K562 (cell line): Measurements from ENCODE around the gene BID. TPM values are rescaled to one million over a fixed set of nuclear protein-coding genes. Genes with fewer than 3 reads are reported as not detected.

Source experiments
- ATAC-seq: fragments of 200-7000 bp; cut with Tn5 transposase; 3 replicates; pipeline ENCODE4 v1.9.1; 2020; ENCODE audit warnings: moderate library complexity
- BruUV-seq: library from RNA; stranded (reverse); fragments of 400-500 nt; replicated peaks from 2 replicates; lab custom pipeline; 2021; lab: Mats Ljungman, UMichigan
- CTCF ChIA-PET: fragments of 300-600 bp; formaldehyde crosslinking; extraction: SDS; loops from one replicate; lab custom pipeline; 2021; ENCODE audit warnings: low intra/inter-chr PET ratio; lab: Yijun Ruan, JAX
- POLR2A ChIA-PET: fragments of 300-600, 350-650 bp; sonication (Branson Sonifier 250); formaldehyde crosslinking; extraction: SDS; loops from one replicate; lab custom pipeline; 2021; ENCODE audit warnings: antibody characterized with exemption, inconsistent platforms; lab: Yijun Ruan, JAX
- DNase-seq, 4 experiments: peaks; one replicate each; pipeline versions ENCODE4 v3.0.0 to v3.0.0-alpha.2; 2011 to 2018; ENCODE audit warnings: low spot score in 3 of 4, mixed read lengths in 3 of 4; ENCODE audit errors: extremely low read depth in 1 of 4
- FAIRE-seq: peaks from 2 replicates; lab custom pipeline; 2011; peaks lifted over from hg19 to GRCh38; lab: Jason Lieb, UNC
- H2AFZ ChIP-seq: 2 replicates; pipeline ENCODE4 v1.6.0; 2011; ENCODE audit warnings: low read depth, low read length, control low read depth, inconsistent platforms
- H3K27ac ChIP-seq: fragments of 200-600 bp; 3 replicates; pipeline ENCODE4 v1.8.0; 2011; ENCODE audit warnings: low read depth, mild to moderate bottlenecking, control low read depth, inconsistent platforms, low read length, moderate library complexity, mixed read lengths; ENCODE audit errors: extremely low read depth
- H3K27me3 ChIP-seq, 2 experiments: fragments of 300-600 bp in 1 of 2; 2 replicates in 1 of 2; 3 replicates in 1 of 2; pipeline versions ENCODE4 v1.6.0 to v1.8.0; 2011; ENCODE audit warnings: inconsistent platforms in 2 of 2, low read length in 2 of 2, mild to moderate bottlenecking in 1 of 2, mixed read lengths in 1 of 2, moderate library complexity in 1 of 2; ENCODE audit not compliant: control insufficient read depth in 2 of 2, insufficient read depth in 2 of 2
- H3K36me3 ChIP-seq: fragments of 300-600 bp; 3 replicates; pipeline ENCODE4 v1.8.0; 2011; ENCODE audit warnings: mild to moderate bottlenecking, low read length, inconsistent platforms; ENCODE audit not compliant: control insufficient read depth, insufficient read depth
- H3K4me1 ChIP-seq, 2 experiments: fragments of 200-600 bp in 1 of 2; replicated peaks in 1 of 2; 2 replicates in 1 of 2; 3 replicates in 1 of 2; pipeline versions ENCODE4 v1.5.1 to v1.8.0; 2011; ENCODE audit warnings: inconsistent platforms in 2 of 2, low read length in 2 of 2, mild to moderate bottlenecking in 1 of 2, mixed read lengths in 1 of 2, moderate library complexity in 1 of 2; ENCODE audit not compliant: control insufficient read depth in 2 of 2, insufficient read depth in 2 of 2
- H3K4me2 ChIP-seq: 2 replicates; pipeline ENCODE4 v1.6.1; 2011; ENCODE audit warnings: low read length, control low read depth, inconsistent platforms, mixed read lengths; ENCODE audit not compliant: insufficient read depth
- H3K4me3 ChIP-seq: fragments of 200-600 bp; sonication (generic), shearing (Covaris generic); 2 replicates; pipeline ENCODE4 v1.5.1; 2016; ENCODE audit warnings: control low read depth, inconsistent platforms
- H3K79me2 ChIP-seq: fragments of 200-600 bp; 3 replicates; pipeline ENCODE4 v1.8.0; 2011; ENCODE audit warnings: low read length, inconsistent platforms; ENCODE audit not compliant: control insufficient read depth, insufficient read depth
- H3K9ac ChIP-seq, 2 experiments: 2 replicates each; pipeline versions ENCODE4 v1.6.0 to v1.6.1; 2011; ENCODE audit warnings: low read depth in 2 of 2, low read length in 2 of 2, control low read depth in 1 of 2, inconsistent platforms in 1 of 2, mild to moderate bottlenecking in 1 of 2, mixed read lengths in 1 of 2; ENCODE audit not compliant: insufficient read depth in 1 of 2
- H3K9me1 ChIP-seq: one replicate; pipeline ENCODE4 v1.6.0; 2011; ENCODE audit warnings: inconsistent platforms, mild to moderate bottlenecking, low read length, moderate library complexity; ENCODE audit not compliant: control insufficient read depth, insufficient read depth
- H3K9me3 ChIP-seq: replicated peaks from 2 replicates; pipeline ENCODE4 v1.5.1; 2011; ENCODE audit warnings: low read depth, low read length, inconsistent platforms; ENCODE audit not compliant: control insufficient read depth, insufficient read depth
- H4K20me1 ChIP-seq: replicated peaks from 2 replicates; pipeline ENCODE4 v1.6.1; 2011; ENCODE audit warnings: low read length, inconsistent platforms, mixed read lengths; ENCODE audit not compliant: control insufficient read depth, insufficient read depth
- CREB1 ChIP-seq, 2 experiments: sonication (generic) in 1 of 2; formaldehyde crosslinking in 1 of 2; IDR thresholded peaks; 2 replicates each; pipeline versions ENCODE4 v1.6.1 to v1.8.0; 2012 to 2022; ENCODE audit warnings: inconsistent platforms in 1 of 2, mild to moderate bottlenecking in 1 of 2, missing genetic modification reagents in 1 of 2, moderate library complexity in 1 of 2
- SLC30A9 ChIP-seq: fragments of 250-450 bp; sonication (Bioruptor Pico); IDR thresholded peaks from 2 replicates; pipeline ENCODE4 v1.8.0; 2022; ENCODE audit warnings: mild to moderate bottlenecking, moderate library complexity
- SRSF9 ChIP-seq: fragments of 200-400 bp; formaldehyde crosslinking; IDR thresholded peaks from 2 replicates; pipeline ENCODE4 v1.6.1; 2017; ENCODE audit warnings: low read depth, low read length, borderline replicate concordance
- WGBS: fragments of 100-300 bp; shearing (Covaris generic); methylation state at CpG from one replicate; pipeline ENCODE4 v1.1.6; 2016; ENCODE audit warnings: low coverage, mixed read lengths; ENCODE audit not compliant: insufficient coverage; ENCODE audit errors: missing lambda C conversion rate; 5-methylcytosine and 5-hydroxymethylcytosine counted together
- in situ Hi-C: fragments of 300-500 bp; cut with MboI; formaldehyde crosslinking; loops from 4 replicates; pipeline ENCODE4 v1.15.0; 2018; ENCODE audit warnings: inconsistent platforms, mixed read lengths
- intact Hi-C: fragments of 100-400 bp; cut with micrococcal nuclease; formaldehyde crosslinking; loops from 2 replicates; pipeline ENCODE4 v1.14.2; 2022
- polyA plus RNA-seq, 8 experiments: library from polyadenylated mRNA; depleted of rRNA in 4 of 8; stranded (reverse) in 5 of 8; unstranded in 3 of 8; fragments of >200 nt; fragmentation: Nextera tagmentation in 2 of 8; fragmentation: Illumina TruSeq in 1 of 8; extraction: Ambion mirVana in 2 of 8; extraction: Trizol in 1 of 8; gene quantifications; 2 replicates each; pipeline versions ENCODE4 v1.2.1 to v1.2.3, GENCODE V29; 2011 to 2014; ENCODE audit warnings: inconsistent platforms in 1 of 8, missing spikeins in 1 of 8
- total RNA-seq, 7 experiments: library from RNA; depleted of rRNA in 6 of 7; stranded (reverse); fragments of >200 nt in 6 of 7; fragmentation: Illumina TruSeq in 2 of 7; extraction: Trizol in 2 of 7; gene quantifications; 2 replicates each; pipeline versions ENCODE4 v1.2.1 to v1.2.3, GENCODE V29; 2011 to 2021; ENCODE audit warnings: low replicate concordance in 1 of 7
- TF ChIP-seq, protein P1 (sequence below): fragments of 450-650 bp; conservative IDR thresholded peaks from 2 replicates; pipeline ENCODE4 v1.6.1; 2016; ENCODE audit warnings: missing genetic modification characterization, low read depth, mild to moderate bottlenecking, control low read depth, missing compliant biosample characterization
- TF ChIP-seq, protein P2 (sequence below): sonication (generic); formaldehyde crosslinking; IDR thresholded peaks from 2 replicates; pipeline ENCODE4 v1.8.1; 2023; ENCODE audit warnings: mild to moderate bottlenecking, missing genetic modification reagents, moderate library complexity
- TF ChIP-seq, protein P3 (sequence below): sonication (generic); formaldehyde crosslinking; IDR thresholded peaks from 2 replicates; pipeline ENCODE4 v1.8.1; 2023; ENCODE audit warnings: mild to moderate bottlenecking, missing genetic modification reagents
- TF ChIP-seq, protein P4 (sequence below), 2 experiments: fragments of 250-450 bp in 1 of 2; fragments of 450-650 bp in 1 of 2; sonication (Bioruptor Pico) in 1 of 2; IDR thresholded peaks; 2 replicates each; pipeline versions ENCODE4 v1.6.1 to v1.8.0; 2016 to 2021; ENCODE audit warnings: mild to moderate bottlenecking in 2 of 2, moderate library complexity in 2 of 2, missing compliant biosample characterization in 1 of 2, missing genetic modification characterization in 1 of 2
- TF ChIP-seq, protein P5 (sequence below): fragments of 250-450 bp; sonication (Bioruptor Pico); IDR thresholded peaks from 2 replicates; pipeline ENCODE4 v1.4.0; 2020; ENCODE audit warnings: mild to moderate bottlenecking, moderate library complexity

BID gene
- total and polyA plus RNA-seq, 9 of the 15 experiments (the other 6 are each of a cell fraction or from before 2014, with no cell fraction given): 5.2 to 209 (median 63.7) TPM

DNA sequence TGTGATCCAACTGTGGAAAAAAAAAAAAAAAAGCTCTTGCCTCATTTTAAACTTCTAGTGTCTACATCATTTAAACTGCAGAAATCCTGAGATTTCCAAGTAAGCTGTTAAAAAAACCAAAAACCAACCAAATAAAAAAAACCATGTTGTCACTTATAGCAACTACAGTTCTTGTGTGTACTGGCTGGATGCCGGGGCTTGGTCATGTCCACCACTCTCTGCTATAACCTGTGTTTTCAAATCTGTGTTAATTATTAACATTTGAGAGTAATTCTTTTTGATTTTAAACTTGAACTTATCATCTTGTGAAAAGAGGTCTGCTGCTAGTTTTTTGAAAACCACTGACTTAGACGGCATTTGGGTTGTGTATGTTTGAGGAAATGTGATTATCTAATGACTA is 32.2 kb upstream of the BID start (continued):
- TF ChIP-seq, protein P1, sequence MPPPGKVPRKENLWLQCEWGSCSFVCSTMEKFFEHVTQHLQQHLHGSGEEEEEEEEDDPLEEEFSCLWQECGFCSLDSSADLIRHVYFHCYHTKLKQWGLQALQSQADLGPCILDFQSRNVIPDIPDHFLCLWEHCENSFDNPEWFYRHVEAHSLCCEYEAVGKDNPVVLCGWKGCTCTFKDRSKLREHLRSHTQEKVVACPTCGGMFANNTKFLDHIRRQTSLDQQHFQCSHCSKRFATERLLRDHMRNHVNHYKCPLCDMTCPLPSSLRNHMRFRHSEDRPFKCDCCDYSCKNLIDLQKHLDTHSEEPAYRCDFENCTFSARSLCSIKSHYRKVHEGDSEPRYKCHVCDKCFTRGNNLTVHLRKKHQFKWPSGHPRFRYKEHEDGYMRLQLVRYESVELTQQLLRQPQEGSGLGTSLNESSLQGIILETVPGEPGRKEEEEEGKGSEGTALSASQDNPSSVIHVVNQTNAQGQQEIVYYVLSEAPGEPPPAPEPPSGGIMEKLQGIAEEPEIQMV (tag): no peak
- TF ChIP-seq, protein P2, sequence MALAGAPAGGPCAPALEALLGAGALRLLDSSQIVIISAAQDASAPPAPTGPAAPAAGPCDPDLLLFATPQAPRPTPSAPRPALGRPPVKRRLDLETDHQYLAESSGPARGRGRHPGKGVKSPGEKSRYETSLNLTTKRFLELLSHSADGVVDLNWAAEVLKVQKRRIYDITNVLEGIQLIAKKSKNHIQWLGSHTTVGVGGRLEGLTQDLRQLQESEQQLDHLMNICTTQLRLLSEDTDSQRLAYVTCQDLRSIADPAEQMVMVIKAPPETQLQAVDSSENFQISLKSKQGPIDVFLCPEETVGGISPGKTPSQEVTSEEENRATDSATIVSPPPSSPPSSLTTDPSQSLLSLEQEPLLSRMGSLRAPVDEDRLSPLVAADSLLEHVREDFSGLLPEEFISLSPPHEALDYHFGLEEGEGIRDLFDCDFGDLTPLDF (CRISPR knock-in tag): no peak
- TF ChIP-seq CREB1 (IDR thresholded peaks at IDR 0.05) (no peak), CREB1 (CRISPR knock-in tag; IDR thresholded peaks at IDR 0.05) (no peak)

DNA sequence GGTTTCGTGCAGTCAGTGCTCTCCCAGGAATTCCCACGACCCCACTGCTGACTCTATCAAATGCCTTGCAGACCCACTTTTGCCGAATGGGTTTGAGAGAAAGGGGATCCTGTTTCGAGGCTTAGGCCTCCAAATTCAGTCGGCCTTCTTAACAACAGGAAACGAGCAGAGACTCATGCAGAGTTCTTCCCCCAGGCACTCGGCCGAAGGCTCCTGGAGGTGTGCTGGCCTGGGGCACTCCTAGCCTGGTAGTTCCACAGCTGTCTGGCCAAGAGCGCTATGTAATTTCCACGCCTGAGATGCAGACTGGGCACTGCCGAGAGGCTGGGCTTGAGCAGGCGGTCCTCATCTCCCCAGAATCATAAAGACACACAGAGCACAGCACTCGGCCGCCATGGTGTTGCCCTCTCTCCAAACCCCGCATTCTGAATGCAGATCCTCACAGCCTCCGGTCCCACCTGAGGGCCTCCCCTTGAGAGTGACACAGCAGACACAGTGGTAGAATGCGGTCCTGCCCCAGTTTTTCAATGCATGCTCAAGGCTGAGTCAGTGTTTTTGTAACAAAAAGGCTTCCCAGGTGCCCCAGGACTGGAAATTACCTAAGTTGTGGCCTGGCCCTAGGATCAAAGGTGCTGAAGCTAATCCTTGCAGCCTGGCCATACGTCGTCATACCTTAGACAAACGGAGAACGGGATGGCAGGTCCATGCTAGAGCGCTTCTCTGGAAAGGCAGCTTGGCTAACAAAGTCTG is 30.2 kb upstream of the BID start:
- Histone ChIP-seq H3K4me3 (no peak overlapping the region), H3K9me1 (no peaks in the 10 kb centered on the region), H2AFZ (no peak overlapping the region), H3K9me3 (no peaks in the 10 kb centered on the region), H3K4me2 (no peak overlapping the region), H3K79me2 (no peaks in the 10 kb centered on the region), H3K9ac (no peak overlapping the region), H3K4me1 (peaks cover 0 to 3% of the 10 kb centered on the region in 2 experiments; a peak in 1 of 5 replicates), H3K27me3 (no peaks in the 10 kb centered on the region), H3K27ac (no peak overlapping the region), H4K20me1 (no peaks in the 10 kb centered on the region), H3K36me3 (peaks cover 23% of the 10 kb centered on the region; the same call in 2 of the 3 replicates)
- ATAC-seq: no peak
- BruUV-seq: no TSS peak
- intact Hi-C loops: no loop called here
- WGBS: 83% methylated on average over 22 of the region's 22 CpGs
- ChIA-PET CTCF (no interaction called here), POLR2A (no interaction called here)
- no peak for DNase-seq
- in situ Hi-C loops: no loop called here
- no peak for FAIRE-seq
- TF ChIP-seq, protein P3, sequence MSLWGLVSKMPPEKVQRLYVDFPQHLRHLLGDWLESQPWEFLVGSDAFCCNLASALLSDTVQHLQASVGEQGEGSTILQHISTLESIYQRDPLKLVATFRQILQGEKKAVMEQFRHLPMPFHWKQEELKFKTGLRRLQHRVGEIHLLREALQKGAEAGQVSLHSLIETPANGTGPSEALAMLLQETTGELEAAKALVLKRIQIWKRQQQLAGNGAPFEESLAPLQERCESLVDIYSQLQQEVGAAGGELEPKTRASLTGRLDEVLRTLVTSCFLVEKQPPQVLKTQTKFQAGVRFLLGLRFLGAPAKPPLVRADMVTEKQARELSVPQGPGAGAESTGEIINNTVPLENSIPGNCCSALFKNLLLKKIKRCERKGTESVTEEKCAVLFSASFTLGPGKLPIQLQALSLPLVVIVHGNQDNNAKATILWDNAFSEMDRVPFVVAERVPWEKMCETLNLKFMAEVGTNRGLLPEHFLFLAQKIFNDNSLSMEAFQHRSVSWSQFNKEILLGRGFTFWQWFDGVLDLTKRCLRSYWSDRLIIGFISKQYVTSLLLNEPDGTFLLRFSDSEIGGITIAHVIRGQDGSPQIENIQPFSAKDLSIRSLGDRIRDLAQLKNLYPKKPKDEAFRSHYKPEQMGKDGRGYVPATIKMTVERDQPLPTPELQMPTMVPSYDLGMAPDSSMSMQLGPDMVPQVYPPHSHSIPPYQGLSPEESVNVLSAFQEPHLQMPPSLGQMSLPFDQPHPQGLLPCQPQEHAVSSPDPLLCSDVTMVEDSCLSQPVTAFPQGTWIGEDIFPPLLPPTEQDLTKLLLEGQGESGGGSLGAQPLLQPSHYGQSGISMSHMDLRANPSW (CRISPR knock-in tag): no peak
- TF ChIP-seq, protein P4, sequence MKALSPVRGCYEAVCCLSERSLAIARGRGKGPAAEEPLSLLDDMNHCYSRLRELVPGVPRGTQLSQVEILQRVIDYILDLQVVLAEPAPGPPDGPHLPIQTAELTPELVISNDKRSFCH (CRISPR knock-in tag; IDR thresholded peaks at IDR 0.05): no peak
- TF ChIP-seq, protein P4 (tag; IDR thresholded peaks at IDR 0.05): no peak
- TF ChIP-seq SLC30A9 (CRISPR knock-in tag): no peak
- TF ChIP-seq, protein P5, sequence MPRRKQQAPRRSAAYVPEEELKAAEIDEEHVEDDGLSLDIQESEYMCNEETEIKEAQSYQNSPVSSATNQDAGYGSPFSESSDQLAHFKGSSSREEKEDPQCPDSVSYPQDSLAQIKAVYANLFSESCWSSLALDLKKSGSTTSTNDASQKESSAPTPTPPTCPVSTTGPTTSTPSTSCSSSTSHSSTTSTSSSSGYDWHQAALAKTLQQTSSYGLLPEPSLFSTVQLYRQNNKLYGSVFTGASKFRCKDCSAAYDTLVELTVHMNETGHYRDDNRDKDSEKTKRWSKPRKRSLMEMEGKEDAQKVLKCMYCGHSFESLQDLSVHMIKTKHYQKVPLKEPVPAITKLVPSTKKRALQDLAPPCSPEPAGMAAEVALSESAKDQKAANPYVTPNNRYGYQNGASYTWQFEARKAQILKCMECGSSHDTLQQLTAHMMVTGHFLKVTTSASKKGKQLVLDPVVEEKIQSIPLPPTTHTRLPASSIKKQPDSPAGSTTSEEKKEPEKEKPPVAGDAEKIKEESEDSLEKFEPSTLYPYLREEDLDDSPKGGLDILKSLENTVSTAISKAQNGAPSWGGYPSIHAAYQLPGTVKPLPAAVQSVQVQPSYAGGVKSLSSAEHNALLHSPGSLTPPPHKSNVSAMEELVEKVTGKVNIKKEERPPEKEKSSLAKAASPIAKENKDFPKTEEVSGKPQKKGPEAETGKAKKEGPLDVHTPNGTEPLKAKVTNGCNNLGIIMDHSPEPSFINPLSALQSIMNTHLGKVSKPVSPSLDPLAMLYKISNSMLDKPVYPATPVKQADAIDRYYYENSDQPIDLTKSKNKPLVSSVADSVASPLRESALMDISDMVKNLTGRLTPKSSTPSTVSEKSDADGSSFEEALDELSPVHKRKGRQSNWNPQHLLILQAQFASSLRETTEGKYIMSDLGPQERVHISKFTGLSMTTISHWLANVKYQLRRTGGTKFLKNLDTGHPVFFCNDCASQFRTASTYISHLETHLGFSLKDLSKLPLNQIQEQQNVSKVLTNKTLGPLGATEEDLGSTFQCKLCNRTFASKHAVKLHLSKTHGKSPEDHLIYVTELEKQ (CRISPR knock-in tag): no peak
- TF ChIP-seq SRSF9: no peak
